GM19452 (cell line): Measurements from ENCODE around the gene MRPS2.
"Not testable (repeated sequence)": the region's sequence is repeated elsewhere in the genome, so short reads cannot be mapped to it uniquely, and the experiment has no call there.

Experiments
- ATAC-seq: cut with Tn5 transposase; IDR thresholded peaks from one replicate; pipeline ENCODE4 v1.9.1; 2021; ENCODE audit not compliant: unreplicated experiment

Gene MRPS2

DNA sequence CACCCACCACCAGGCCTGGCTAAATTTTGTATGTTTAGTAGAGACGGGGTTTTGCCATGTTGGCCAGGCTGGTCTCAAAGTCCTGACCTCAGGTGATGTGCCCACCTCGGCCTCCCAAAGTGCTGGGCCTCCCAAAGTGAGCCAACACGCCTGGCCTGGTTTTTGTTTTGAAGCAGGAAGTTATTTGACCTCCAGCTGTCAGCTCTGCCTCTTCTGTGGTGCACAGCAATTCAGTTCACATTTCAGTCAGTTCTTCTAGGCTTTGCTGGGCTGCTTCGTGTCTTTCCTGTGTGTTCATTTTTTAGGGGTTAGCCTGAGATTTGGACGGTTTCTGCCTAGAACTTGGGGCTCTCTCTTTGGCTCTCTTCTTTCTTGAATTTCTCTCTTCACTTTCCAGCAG lies 29.7 kb downstream of the MRPS2 start:
- ATAC-seq, result no peak

DNA sequence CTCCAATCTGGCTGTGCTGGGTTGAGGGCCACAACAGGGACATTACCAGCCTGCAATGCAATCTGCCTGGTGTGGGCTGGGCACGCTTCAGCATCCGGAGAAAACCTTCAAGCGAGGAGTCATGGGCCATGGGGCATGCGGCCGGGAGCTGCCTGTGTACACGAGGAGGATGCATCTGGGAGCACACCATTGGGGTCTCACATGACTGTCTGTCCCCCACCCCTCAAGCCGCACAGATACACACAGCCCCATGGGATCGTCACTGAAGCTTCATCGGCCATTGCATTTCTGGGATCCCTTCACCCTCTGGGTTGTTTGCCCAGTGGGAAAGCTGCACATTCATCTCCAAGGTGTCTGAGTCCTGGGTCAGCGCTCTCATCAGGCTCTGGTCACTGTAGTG lies 30.6 kb downstream of the MRPS2 start:
- ATAC-seq, result no peak

DNA sequence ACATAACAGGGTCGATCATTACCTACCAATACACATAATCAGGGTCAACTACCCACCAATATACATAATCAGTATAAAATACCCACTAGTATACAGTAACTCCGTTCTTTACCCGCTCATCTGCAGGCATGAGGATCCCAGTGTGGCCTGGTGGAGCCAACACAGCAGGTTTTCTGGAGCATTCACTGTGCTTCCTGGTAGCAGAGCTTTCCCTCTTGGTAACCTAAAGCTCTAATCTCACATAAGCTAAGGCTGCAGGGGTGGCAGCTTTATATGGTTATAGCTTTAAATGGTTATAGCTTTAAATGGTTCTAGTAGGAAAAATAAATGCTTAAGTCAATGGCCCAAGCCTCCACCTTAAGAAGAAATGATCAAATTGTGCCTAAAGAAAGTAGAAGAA lies 32.6 kb downstream of the MRPS2 start:
- ATAC-seq, result no peak

DNA sequence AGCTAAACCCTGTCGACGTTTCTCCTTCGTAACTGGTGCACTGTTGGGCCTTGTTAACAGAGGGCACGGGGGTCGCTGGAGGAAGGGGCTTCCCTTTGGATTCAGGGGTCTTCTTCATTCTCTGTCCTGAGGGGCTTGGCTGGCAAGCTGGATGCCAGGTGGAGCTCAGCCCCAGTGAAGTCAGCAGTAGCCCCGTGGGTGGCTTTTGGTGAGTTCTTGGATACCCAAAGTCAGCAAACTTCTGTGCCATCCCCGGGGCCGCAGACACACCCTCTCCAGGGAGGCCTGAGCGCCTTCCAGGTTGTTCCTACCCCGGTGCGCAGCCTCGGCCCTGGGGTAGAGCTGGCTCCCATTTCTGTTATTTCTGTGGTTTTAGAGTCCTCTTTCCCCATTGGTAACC lies 33.2 kb downstream of the MRPS2 start:
- no peak for ATAC-seq

DNA sequence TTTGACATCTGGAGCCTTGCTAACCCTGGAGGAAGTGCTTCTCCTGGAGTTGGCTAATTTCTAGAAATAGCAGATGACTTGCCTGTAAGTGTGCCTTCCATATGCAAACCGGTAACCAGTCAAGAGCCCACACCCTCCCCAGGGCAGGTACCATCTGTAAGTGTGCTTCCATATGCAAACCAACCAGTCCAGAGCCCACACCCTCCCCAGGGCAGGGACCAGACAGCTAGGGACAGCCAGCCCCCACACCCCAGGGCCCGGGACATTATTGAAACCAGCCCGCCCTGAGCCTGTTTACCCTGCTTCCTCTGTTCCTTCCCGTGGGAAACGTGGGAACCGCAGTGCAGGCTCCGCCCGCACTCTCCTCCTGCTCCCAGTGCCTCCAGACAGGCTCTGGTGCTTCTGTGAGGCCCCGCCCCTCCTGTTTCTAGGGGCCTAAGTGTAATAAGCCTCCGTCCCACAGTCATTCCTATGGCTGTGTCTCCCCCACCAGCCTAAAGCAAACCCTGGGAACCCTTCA lies 33.8 kb downstream of the MRPS2 start:
- not testable (repeated sequence) for ATAC-seq

DNA sequence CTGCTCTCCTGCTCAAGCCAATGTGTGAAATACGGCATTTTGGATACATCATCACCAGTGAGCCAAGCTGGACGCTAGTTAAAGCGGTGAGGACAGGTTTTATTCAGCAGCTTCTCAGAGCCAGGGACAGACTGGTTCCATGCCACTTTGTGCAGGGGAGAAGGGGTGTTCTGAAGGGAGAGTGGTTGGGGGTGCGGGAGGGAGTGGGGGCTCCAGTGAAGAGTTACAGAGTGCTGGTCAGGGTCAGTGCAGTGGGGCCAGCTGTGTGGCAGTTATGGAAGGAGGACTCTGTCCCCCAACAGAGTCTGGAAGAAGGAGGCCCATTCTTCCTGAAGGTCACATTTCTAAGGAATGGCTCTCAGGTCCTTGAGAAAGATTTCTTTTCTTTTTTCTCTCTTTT lies 34.3 kb downstream of the MRPS2 start:
- ATAC-seq, result not testable (repeated sequence)

DNA sequence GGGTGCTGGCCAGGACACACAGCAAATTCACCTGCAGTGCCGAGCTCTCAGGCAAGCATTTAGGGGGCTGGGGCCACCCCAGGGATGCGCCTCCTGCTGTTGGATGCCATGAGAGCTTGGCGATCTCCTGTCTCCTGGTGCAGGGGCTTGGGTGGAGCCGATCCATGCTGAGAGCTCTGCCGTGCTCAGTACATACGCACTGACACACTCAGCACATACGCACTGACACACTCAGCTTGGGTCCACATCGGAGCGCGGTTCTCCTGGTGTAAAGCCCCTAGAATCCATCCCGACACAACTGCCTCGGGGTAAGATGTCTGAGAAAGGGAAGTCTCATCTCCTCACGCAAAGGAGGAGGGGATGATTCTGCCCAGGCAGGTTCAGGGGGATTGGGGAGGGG lies 35.1 kb downstream of the MRPS2 start:
- ATAC-seq, result not testable (repeated sequence)

DNA sequence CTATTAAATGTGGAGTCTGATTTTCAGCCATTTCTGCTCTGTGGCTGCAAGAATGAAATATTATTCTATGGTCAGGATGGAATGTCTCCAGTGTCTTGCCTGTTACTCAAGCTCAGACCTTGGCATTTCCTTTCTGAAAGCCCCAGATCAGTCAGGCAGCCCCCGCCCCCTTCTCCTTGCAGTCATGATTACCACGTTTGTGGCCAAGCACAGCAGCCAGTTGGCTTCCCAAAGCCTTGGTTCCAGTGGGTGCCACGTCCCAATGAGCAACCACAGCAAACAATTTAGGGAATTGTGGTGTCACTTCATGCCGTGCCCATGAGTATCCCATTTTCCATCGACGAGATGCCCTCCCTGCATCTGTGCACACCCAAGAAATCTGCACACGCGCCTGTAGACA lies 35.7 kb downstream of the MRPS2 start:
- no peak for ATAC-seq

DNA sequence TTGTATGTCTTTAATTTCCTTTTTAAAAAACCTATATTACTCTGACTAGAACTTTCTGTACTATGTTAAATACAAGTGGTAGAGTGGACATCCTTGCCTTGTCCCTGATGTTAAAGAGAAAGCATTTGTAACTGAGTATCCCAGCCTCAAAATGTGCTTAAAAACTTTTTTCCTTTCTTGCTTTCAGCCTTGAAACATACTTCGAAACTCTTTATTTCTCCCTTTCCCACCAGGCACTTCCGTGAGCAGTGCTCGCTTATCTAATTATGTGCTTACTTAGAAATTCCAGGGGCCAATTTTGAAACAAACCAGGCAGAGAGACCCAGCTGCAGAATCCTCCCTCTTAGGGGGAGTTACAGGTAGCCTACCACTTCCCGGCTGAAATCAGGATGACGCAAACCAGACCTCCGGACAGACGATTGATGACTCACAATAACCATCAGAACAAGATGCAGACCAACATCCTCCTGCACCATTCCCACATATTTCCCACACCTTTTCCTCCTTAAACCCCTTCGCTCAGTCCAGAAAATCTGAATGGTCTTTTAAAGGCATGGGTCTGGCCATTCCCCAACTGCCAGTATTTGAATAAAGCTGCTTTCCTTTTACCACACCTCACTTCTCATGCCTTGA lies 42.9 kb downstream of the MRPS2 start:
- not testable (repeated sequence) for ATAC-seq

DNA sequence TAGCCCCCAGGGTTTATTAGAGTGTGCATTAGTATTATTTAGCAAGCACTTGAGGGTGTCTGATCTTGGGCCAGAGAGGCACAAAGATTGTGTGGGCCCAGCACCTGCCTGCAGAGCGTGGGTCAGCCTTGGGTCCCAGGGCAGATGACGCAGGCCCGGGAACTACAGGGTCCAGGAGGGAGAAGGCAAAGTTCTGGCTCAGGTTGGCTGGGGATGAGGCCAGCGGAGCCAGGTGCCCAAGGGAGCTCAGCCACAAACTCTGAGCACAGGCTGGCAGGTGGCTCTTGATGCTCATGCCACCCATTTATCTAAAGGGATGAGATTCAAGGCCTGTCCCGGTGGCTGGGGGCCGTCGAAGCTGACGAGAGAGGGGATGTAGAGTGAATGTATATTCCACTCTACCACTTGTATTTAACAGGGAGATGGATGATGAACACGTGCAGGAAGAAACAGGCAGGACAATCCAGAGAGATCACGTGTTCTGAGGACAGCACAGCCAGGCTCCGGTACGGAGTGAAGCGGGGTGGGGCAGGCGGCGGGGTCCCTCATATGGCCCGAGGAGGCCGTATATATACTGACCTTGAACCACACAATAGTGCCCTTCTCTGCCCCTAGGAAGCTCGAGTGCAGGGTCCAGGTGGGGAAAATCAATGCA lies 44.6 kb downstream of the MRPS2 start:
- ATAC-seq, result no peak

DNA sequence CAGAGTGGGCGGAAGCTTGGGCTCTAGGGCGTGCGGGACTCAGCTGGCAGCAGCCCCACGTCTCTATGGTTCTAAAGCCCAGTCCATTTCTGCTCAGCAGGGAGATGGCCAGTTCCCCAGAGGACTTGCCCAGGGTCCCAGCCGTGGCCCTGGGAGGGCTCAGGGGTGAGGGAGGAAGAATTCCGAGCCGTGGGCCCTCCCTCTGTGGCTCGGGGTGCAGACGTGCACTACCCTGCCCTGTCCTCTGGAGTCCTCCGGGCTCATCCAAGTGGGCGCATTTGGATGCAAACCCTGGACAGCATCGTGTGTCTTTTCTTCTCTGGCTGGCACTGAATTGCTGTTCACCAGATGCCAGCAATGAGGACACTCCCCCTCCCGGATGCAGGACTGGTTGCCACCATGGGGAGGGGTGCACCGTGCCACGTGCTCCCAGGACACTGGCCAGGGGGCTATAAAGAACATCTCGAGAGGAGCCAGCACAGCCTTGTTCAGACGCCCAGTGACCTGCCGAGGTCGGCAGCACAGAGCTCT lies 45.2 kb downstream of the MRPS2 start, which contains the start of gene OBP2A:
TSS of gene OBP2A (plus strand) at position 481 of the 531 bp plus-strand sequence. CDS start 55 bp downstream, outside the sequence.
- ATAC-seq, result not testable (repeated sequence)

DNA sequence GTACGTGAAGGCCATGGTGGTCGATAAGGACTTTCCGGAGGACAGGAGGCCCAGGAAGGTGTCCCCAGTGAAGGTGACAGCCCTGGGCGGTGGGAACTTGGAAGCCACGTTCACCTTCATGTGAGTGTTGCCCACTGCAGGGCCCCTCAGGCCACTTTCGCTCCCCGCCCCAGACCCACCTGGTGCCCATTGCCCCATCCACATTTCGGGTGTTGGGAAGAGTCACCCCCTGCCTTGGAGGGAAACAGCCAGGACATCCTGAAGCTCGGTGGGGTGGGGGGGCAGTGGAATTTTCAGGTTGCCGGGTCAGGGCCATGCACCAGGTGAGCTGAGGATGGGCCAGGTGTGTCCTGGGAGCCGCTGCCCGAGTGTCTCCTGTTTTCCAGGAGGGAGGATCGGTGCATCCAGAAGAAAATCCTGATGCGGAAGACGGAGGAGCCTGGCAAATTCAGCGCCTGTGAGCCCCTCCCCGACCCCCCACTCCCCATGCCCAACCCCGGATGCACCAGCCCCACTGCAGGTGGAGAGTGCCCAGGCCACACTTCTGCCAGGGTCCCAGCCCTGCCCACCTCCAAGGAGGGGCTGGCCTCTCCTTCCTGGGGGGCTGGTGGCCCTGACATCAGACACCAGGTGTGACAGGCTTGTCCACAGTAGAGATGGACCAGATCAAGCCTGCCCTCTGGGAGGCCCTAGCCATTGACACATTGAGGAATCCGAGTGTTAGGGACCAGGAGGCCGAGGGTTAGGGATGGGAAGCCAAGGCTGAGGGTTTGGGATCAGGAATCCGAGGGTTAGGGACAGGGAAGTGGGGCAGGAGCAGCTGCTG lies 46.5 kb downstream of the MRPS2 start:
- not testable (repeated sequence) for ATAC-seq

DNA sequence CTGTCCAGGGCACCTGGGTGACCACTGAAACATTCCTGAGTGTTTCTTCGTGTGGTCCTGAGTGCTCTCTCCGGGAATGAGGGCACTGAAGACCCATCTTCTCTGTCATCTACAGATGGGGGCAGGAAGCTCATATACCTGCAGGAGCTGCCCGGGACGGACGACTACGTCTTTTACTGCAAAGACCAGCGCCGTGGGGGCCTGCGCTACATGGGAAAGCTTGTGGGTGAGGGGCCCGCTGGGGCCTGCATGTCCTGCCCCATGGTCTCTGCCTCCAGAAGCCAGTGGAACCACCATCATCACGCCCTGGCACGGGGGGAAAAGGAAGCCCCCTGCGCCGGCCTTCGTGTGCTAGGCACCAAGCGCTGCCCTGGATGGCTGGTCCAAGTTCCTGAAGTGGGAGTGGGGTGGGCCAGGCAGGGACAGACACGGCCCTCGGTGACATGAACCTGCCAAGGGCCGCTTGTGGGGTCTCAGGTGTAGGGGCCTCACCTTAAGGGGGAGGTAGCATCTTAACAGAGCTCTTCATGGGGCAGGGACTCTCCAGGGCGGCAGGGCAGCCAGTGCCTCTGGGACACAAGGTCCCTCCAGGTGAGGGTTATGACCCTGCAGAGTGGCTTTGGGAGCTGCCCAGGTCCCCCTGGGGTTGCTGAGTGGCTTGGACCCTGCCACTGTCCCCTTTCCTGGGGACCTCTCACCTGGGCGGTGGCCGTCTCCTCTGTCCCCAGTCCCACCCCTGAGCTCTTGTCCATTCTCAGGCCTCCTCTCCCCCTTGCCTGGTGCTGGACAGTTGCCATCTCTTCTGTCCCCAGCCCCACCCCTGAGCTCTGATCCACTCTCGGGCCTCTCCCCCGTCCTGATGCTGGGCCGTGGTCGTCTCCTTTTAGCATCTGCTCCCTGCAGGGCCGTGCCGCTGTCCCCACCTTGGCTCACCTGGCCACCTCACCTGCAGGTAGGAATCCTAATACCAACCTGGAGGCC lies 47.6 kb downstream of the MRPS2 start:
- no peak for ATAC-seq

DNA sequence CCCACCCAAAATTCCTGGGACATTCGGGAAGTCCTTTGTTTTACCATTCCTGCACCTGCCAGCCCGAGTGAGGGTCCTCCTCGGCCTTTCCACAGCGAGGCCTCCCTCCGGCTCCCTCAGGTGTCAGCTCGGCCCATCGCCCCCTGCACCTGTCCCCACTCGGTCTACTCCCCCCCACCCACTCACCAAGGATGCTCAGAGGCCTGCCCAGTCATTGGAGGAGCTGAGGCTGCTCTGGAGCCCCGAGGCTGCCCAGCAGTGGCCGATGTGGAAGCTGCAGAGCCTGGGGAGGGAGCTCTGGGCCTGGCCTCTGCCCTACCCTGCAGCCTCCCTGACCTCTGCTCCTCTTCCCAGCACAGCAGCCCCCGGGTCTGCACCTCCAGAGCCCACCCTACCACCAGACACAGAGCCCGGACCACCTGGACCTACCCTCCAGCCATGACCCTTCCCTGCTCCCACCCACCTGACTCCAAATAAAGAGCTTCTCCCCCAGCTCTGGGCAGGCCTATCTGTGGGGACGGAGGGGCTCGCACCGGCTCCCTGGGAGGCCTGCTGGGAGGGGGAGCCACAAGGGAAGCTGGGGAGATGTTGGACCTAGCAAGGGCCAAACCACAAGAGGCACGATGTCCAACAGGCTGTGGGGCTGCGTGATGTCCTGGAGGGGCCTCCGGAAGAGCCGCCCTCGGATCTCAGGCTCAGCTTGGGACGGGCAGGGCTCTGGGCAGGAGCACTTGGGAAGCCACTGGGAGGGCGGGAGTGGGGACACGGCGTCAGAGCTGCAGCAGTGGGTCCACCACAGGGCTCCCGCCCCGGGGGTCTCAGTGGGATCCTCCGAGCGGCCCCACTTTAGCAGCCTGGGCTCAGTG lies 49.2 kb downstream of the MRPS2 start:
- ATAC-seq, result not testable (repeated sequence)

DNA sequence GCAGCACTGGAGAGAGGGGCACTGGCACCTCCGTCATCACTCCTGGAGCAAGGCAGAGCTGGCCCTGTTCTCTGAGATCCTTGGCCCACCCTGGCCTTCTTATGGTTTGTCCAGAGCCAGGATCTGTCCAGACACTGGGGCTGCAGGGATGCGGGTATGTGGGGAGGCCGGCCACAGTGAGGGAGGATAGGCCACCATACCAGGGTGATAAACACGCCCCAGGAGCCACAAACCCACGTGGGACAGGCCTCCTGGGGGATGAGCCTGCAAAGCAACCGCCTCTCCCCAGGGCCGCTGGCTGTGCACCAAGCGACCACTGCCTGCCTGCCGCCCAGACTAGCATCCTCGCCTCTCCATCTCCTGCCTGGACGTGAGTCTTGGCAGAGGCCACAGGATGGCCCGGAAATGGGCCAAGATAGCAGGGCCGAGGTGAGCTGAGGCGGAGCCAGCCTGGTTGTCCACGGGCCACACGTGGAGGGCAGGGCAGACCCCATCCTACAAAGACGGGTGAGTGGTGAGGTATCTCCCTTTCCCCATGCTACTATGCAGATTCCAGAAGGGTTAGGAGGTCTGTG lies 49.9 kb downstream of the MRPS2 start:
- ATAC-seq, result no peak

DNA sequence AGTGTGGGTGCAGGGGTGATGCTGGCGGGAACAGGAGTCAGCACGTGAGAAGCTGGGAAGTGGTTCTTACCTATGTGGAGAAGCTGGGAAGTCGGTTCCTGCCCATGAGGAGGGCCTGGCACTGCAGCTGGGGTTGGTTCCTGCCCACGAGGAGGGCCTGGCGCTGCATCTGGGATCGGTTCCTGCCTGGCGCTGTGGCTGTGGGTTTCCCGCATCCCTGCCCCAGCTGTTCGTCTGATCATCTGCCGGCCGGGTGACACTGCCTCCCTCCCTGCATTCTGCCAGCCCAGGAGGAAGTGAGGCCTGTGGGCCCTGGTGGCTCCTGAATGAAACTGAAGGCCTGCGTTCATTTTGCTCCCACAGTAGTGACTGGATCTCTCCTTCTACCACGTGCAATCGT lies 50.5 kb downstream of the MRPS2 start:
- no peak for ATAC-seq

DNA sequence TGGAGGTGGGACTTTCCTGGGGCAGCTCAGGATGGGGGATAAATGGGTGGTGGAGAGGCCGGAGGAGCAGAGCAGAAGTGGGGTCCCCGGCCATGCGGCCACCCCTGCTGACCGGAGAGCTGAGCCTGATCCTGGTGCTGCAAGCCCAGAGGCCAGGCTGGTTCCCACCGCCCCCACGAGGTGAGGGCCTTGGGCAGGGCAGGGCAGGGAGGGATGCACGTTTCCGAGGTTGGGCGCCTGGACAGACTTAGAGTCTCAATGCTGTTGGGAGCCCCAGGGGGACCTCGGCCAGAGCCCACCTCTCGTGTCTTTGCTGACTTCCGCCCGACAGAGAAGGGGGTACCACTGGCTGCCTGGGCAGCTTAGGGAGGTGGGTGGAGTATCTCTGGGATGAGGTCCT lies 51.0 kb downstream of the MRPS2 start:
- no peak for ATAC-seq

DNA sequence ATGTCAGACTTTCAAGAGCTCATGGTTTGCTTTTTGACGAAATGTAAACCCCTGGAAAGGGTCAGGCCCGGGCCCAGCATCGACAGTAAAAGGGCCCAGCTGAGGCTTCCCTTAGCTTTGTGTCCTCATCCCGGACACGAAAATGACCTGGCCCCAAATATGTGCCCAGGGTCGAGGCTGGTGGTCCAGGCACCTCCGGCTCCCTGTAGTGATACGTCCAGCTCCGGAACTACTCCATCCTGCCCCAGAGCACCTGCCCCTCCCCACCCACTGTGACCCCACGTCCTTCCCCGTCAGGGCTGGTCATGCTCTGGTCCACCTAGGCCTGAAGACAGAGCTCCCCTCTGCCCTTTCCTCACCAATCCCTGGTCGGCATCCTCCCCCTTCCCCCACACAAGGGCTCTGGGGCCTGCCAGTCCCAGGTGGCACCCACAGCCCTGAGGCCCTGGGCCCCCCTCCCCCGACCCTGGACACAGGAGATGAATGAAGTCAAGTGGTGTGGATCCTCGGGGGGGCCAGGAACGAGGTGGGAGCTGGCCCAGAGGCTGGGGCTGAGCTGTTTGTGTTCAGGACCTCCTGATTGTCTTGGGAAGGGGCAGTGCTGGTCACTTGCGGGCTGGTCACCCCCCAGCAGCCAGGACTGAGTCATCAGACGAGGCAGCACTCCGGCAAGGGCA lies 51.7 kb downstream of the MRPS2 start:
- ATAC-seq, result no peak
